Measurements from ENCODE around the gene RAPH1.
A peak's percentile ranks its signal among the peaks of the same experiment; 100 is the strongest.
"Not testable (repeated sequence)": the region's sequence is repeated elsewhere in the genome, so short reads cannot be mapped to it uniquely, and the experiment has no call there.

Gene RAPH1

GRCh38 chr2:203543898-203544328 is 8.8 kb upstream of the RAPH1 start:
- FAIRE-seq, result no peak

GRCh38 chr2:203540598-203540997 is 5.5 kb upstream of the RAPH1 start:
- FAIRE-seq, result not testable (repeated sequence)

DNA sequence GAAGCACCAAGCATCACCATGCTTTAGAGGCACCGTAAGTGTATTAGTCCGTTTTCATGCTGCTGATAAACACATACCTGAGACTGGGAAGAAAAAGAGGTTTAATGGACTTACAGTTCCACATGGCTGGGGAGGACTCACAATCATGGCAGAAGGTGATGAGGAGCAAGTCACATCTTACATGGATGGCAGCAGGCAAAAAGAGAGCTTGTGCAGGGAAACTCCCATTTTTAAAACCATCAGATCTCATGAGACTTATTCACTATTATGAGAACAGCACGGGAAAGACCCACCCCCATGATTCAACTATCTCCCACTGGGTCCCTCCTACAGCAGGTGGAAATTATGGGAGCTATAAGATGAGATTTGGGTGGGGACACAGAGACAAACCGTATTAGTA is 3.1 kb upstream of the RAPH1 start:
- not testable (repeated sequence) for FAIRE-seq

- not testable (repeated sequence) for FAIRE-seq
Observed at GRCh38 chr2:203536586-203536951, 1.5 kb upstream of the RAPH1 start.

DNA sequence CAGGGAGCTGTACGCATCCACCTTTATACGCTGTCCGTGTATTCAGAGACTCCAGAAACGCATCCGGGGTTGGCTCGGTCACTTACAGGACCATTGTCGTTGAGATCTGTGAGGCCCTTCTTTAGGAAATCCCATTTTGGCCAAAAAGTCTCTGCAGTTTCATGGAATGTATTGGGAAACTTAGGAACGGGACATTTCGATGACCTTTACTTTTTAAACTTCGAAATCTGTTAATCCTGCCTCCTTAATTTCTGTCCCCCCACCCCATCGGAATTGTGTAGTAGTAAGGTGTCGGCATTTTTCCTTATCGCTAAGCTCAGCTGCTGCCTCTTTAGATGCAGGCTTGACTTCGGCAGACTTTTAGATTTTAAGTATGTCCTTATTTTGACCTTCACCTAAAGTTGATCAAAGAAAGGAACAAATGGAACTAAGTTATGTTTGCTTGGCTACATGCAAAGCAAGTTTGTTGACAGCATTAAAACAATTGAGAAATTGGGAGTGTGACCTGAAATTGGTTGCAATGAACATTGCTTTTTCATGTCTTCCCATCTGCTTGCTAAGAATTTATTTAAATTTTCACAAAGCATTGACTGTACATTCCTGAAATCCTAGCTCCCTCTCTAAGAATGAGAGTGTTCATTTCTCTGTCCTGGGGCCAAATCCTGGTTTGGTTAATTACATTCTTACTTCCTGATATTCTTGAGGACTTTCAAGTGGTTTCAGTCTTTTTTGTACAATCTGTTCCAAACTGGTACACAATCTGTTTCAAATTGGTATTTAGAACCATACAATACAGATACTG is 884 bp upstream of the RAPH1 start:
- FAIRE-seq, result peak; percentile 24

DNA sequence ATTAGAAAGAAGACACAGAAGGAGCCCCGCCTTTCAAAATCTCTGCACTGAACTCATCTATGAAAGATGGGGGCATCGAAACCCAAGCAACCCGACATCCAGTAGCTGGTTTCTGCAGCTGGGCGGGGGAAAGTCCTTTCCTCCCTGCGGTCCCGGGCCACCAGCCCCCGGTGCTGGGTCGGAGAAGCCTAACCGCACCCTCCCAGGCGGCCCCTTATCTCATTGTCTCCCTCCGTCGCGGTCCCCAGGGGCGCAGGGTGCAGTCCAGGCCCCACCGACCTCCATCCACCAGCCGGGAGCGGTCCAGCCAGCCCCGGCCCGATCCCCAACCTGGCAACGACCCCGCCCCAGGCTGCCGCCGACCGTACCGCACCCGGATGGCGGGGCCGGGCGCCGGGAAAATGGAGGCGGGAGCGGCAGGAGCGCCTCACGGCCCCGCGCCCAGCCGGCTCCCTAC is 452 bp downstream of the RAPH1 start:
- no peak for FAIRE-seq

- FAIRE-seq, result no peak
Observed at GRCh38 chr2:203533676-203534591, 1.2 kb downstream of the RAPH1 start.

GRCh38 chr2:203532957-203533658 is 2.0 kb downstream of the RAPH1 start:
- FAIRE-seq, result no peak

DNA sequence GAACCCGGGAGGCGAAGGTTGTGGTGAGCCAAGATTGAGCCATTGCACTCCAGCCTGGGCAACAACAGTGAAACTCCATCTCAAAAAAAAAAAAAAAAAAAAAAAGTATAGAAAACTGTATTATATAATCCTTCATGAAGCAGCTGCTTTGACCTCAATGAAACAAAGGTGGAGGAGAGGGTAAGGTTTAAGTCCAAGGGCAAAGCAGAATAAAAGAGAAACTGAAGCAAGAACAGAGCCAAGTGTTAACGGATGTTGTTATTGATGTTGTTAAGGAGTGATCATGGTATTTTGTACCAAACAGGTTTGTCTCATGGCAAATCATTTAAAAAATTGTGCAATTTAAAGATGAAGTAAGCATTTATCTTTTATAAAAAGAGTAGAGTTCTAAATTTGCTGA is 7.4 kb downstream of the RAPH1 start:
- no peak for FAIRE-seq

- not testable (repeated sequence) for FAIRE-seq
Observed at GRCh38 chr2:203513268-203513667, 21.8 kb downstream of the RAPH1 start.

DNA sequence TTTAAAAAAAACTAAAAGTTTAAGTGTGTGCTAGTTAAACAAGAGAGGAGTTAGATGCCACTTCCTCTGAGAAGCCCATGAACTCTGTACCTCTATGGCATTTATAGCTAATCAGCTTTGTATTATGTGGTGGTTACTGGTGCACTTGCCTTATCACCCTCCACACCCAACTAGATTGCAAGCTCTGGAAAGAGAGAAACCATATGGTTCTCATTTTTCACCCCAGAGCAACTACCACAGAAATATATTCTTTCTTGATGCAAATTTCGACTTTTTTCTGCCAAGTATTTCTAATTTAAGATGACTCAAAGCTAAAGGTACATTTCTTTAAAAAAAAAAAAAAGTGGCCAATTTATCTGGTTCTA is 24.2 kb downstream of the RAPH1 start:
- no peak for FAIRE-seq

DNA sequence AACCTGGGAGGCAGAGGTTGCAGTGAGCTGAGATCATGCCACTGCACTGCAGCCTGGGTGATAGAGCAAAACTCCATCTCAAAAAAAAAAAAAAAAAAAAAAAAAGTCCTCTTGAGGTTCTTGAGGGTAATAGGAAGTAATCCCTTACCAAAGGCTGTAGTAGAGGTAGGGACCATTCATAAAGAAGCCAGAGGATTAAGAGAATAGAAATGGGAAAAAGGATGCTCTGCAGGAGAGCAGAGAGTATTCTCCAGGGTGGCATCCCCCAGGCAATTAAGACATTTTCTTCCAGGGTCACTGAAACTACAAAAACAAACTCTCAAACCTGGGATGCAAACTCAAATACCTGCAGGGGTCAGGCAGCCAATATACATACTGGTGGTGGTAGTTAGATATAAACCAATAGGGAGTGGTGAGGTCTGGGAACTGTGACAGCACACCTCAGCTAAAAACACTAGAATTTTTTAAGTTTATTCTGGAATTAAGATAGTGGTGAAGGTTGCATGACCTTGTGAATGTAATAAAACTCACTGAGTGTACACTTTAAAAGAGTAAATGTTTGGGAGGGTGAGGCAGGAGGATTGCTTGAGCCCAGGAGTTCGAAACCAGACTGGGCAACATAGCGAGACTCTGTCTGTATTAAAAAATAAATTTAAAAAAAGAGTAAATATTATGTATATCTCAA is 24.7 kb downstream of the RAPH1 start:
- no peak for FAIRE-seq

- not testable (repeated sequence) for FAIRE-seq
Observed at GRCh38 chr2:203503460-203503859, 31.6 kb downstream of the RAPH1 start.

DNA sequence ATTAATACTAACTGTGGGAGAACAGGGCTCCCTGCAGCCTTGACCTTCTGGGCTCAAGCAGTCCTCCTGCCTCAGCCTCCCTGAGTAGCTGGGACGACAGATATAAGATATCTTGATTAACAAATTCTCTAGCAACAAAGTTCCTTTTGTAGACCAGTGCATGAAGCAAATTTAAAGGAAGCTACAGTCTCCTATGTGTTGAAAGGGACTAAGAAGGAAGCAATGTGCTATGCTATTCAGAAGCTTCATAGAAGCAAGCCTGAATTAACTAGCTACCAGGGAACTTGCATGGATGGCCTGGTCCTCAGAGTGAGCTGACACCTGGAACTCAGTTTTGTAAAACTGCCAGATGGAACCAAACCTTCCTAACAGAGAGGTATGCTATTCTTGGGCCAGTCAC is 33.2 kb downstream of the RAPH1 start:
- FAIRE-seq, result no peak

GRCh38 chr2:203500951-203501350 is 34.1 kb downstream of the RAPH1 start:
- no peak for FAIRE-seq

DNA sequence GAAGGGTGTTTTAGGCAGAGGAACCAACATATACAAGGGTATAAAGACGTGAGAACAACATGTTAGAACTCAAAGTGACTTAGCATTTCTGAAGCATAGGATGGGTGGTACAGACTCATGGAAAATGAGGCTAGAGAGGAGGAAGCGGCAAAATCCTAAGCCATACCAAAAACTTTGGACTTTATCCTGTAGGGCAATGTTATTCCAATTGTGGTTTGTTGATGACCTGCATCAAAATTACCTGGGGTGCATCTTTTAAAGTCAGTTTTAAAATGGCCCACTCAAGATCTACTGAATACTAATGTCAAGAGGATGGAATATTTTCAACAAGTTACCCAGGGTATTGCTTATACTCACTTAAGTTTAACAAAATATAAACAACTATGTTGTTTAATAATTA is 34.8 kb downstream of the RAPH1 start:
- FAIRE-seq, result no peak

DNA sequence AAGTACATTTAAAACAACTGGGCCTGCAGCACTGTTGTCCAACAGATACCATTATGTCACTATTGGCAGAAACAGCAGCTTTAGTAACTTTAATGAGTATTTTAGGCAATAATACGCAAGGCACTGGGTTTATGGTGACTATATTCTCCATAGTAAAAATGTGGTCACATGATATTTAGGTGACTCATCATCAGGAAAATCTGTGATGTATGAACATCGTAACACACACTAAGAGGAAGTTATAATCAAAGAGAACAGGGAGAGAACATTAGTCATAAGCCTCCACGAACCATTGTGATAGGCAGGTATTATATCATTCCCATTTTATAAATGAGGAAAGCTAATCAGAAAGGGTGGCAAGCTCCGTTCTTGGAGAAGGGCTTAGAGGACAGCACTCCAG is 36.9 kb downstream of the RAPH1 start:
- FAIRE-seq, result peak; percentile 88

DNA sequence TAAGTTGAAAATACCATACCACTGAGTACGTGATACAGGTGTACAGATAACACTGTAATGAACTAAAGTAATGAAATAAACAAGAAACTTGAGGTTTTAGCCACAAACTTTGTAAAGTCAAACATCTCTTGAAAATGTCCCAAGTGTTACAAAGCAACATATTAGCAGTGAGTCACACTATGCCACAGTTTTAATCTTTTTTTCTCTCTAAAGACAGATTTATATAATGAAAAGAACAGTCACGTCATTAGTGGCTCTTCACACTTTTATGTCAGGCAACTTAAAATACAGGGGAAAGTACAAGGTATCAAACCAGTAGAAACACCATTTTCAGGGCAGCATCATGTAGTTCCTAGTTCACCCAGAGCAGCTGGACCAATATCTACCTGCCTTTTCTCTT is 42.1 kb downstream of the RAPH1 start:
- FAIRE-seq, result no peak

DNA sequence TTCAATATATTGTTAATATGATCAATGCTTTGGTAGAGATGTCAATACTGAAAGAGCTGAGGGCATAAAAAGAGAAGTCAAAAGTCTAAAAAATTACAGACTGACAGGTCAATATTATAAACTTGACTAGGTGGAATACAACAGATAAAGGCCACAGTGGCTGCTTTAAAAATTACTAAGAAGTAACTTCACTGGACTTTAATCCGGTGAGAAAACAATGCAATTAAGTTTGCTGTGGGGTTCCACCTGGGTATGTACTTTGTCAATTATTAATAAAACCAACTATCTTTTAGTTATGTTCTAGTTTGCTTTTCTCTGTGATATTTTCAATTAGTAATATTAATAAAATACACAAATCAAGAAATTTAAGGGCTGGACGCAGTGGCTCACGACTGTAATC is 44.7 kb downstream of the RAPH1 start:
- FAIRE-seq, result no peak

- FAIRE-seq, result no peak
Observed at GRCh38 chr2:203489531-203489930, 45.6 kb downstream of the RAPH1 start.

DNA sequence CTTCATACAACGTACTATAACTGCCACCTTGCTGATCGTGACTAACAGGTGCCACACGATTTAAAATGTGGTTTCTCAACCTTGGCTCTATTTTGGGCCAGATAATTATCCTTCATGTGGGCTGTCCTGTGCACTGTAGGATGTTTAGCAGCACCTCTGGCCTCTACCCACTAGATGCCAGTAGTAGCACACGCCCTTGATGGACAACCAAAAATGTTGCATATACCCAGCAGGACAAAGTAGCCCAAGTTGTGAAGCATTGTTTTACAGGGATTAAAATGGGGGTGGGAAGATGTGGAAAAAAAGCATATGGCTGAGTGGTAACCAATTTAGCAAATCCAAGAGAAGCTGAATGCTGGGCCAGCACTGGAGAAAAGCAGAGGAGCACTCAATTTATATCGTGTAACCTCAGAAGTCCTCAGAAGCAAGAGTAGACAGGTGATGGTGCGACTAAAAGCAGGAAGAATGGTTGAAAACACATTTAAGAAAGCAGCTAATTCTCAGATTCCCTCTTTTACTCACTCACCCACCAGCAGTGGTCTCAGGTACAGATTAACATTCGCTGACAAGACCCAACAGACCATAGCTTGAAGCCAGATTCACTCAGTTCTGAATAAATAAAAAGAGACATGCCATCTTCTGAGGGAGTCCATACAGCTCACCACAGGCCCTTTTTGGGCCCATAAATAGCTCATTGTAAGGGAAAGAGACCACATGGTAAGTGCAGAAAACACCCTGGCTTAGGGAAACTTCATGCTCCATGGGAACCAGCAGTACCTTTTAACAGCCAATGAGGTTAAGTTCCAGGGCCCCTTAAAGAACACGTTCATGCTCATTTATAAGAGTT is 50.6 kb downstream of the RAPH1 start:
- no peak for FAIRE-seq

- no peak for FAIRE-seq
Observed at GRCh38 chr2:203480623-203481022, 54.5 kb downstream of the RAPH1 start.

Measured in colon (tissue), 2 donors.